ENCODE results near the gene PADI3. TPM values are rescaled to one million over a fixed set of nuclear protein-coding genes. Genes with fewer than 3 reads are reported as not detected.
A peak's percentile ranks its signal among the peaks of the same experiment; 100 is the strongest.

The PADI3 gene
- total and polyA plus RNA-seq, 2 of the 8 experiments (the other 6 are each of a cell fraction or from before 2014, with no cell fraction given) = 0.37 to 0.94 TPM

- CTCF ChIA-PET (ENCODE audit: partially characterized antibody) = interaction anchor here (1.1 to 1.2 kb wide), 2 partner anchors 18 to 20 kb away, joined by 3 read pairs; no protein-coding TSS in a partner anchor
- no peaks in the 10 kb centered on the region for H3K79me1 ChIP-seq (ENCODE audit: low read depth, low read length)
- H2BK12ac ChIP-seq (ENCODE audit: low read depth, low read length) = no peak overlapping the region
- no peak overlapping the region for H3K27ac ChIP-seq (ENCODE audit: low read depth, low read length)
- H3K79me2 ChIP-seq (ENCODE audit: control insufficient read depth in 1 of 2, insufficient read depth in 2 of 2, low read length in 2 of 2) = no peaks in the 10 kb centered on the region
- no peak overlapping the region for H2BK5ac ChIP-seq (ENCODE audit: low read depth, low read length)
- no peak overlapping the region for H2BK20ac ChIP-seq (ENCODE audit: low read length)
- H3K4me2 ChIP-seq (ENCODE audit: insufficient read depth in 1 of 2, low read depth in 2 of 2, low read length in 2 of 2) = peak overlapping the region in 1 of 2 experiments; percentile 34; a peak in 1 of 4 replicates
- peaks cover 0 to 22% (median 10%) of the 10 kb centered on the region in 4 experiments; a peak in 5 of 7 replicates for H3K4me1 ChIP-seq (replicated peaks in 1 of 4; ENCODE audit: control insufficient read depth in 3 of 4, insufficient read depth in 4 of 4, low read length in 3 of 4)
- POLR2A ChIA-PET (ENCODE audit: partially characterized antibody) = no interaction called here
- H3K23ac ChIP-seq (ENCODE audit: insufficient read length) = no peak overlapping the region
- FAIRE-seq (no peak), DNase-seq (ENCODE audit: low read depth in 1 of 2, low spot score in 2 of 2) (peak; percentile 47 to 62)
- H3K14ac ChIP-seq (ENCODE audit: insufficient read length) = no peak overlapping the region
- H3K23me2 ChIP-seq (ENCODE audit: low read depth, low read length) = no peaks in the 10 kb centered on the region
- no peak overlapping the region for H3K4ac ChIP-seq (replicated peaks; ENCODE audit: insufficient read length, low read depth, low read length)
- TF ChIP-seq TCF12 (IDR thresholded peaks at IDR 0.05; ENCODE audit: low read depth, low read length) (0 out of 2 replicates have a peak, but pooled peaks have one; percentile 26), RNF2 (IDR thresholded peaks at IDR 0.05; ENCODE audit: borderline replicate concordance, low read depth, low read length, missing control alignments, poor library complexity, severe bottlenecking) (no peak)
- H4K5ac ChIP-seq (ENCODE audit: insufficient read length, low read depth, low read length) = no peak overlapping the region
- H3K9me3 ChIP-seq (ENCODE audit: insufficient read depth in 2 of 2, low read depth in 1 of 2, low read length in 1 of 2) = 0 out of 4 replicates have a peak, but pooled peaks cover 0 to 3% of the 10 kb centered on the region in 2 experiments
- H3K27me3 ChIP-seq (replicated peaks in 1 of 4; ENCODE audit: control insufficient read depth in 3 of 4, extremely low read depth in 1 of 4, insufficient read depth in 3 of 4, low read length in 3 of 4) = no peaks in the 10 kb centered on the region
- H4K20me1 ChIP-seq (replicated peaks in 1 of 2; ENCODE audit: control insufficient read depth in 1 of 2, insufficient read depth in 2 of 2, low read length in 2 of 2) = no peaks in the 10 kb centered on the region
- no peak overlapping the region for H4K91ac ChIP-seq (replicated peaks; ENCODE audit: insufficient read length, low read length)
- H2AK5ac ChIP-seq (ENCODE audit: low read depth, low read length) = no peak overlapping the region
- no peak overlapping the region for H2BK120ac ChIP-seq (replicated peaks; ENCODE audit: low read depth, low read length)
- H3K56ac ChIP-seq (replicated peaks; ENCODE audit: insufficient read length, low read depth, low read length) = no peak overlapping the region
- H3K36me3 ChIP-seq (ENCODE audit: control insufficient read depth in 2 of 4, insufficient read depth in 4 of 4, low read length in 3 of 4) = no peaks in the 10 kb centered on the region
- no peak overlapping the region for H2BK15ac ChIP-seq (ENCODE audit: low read length)
- no peak overlapping the region for H4K8ac ChIP-seq (ENCODE audit: extremely low read depth, insufficient read depth, low read length)
- no peak overlapping the region for H3K9ac ChIP-seq (replicated peaks in 1 of 4; ENCODE audit: extremely low read depth in 1 of 4, low read depth in 3 of 4, low read length in 3 of 4)
- no peak overlapping the region for H3K18ac ChIP-seq (ENCODE audit: extremely low read depth, low read length)
- no peak overlapping the region for H3K4me3 ChIP-seq (ENCODE audit: extremely low read depth in 1 of 4, insufficient read depth in 2 of 4, low read depth in 3 of 4, low read length in 4 of 4)
- no peak overlapping the region for H2AFZ ChIP-seq (ENCODE audit: low read length)
- WGBS, 2 experiments (ENCODE audit: extremely low coverage in 1 of 2, insufficient coverage in 1 of 2, insufficient read length in 1 of 2, insufficient replicate concordance in 2 of 2, low coverage in 1 of 2, low lambda C conversion rate in 2 of 2, missing lambda C conversion rate in 1 of 2) = 64% methylated on average over 7 of the region's 7 CpGs; no CpG with 5 or more reads in 1 of the 2 experiments
Measured at GRCh38 chr1:17315542-17316130, 66.7 kb downstream of the PADI3 start.

Measured in H1 (cell line).